Measurements from ENCODE around the gene GATD1. TPM values are rescaled to one million over a fixed set of nuclear protein-coding genes. Genes with fewer than 3 reads are reported as not detected.

The GATD1 gene
- total and polyA plus RNA-seq, 9 of the 15 experiments (the other 6 are each of a cell fraction or from before 2014, with no cell fraction given), result 2.8 to 144 (median 36.9) TPM

DNA sequence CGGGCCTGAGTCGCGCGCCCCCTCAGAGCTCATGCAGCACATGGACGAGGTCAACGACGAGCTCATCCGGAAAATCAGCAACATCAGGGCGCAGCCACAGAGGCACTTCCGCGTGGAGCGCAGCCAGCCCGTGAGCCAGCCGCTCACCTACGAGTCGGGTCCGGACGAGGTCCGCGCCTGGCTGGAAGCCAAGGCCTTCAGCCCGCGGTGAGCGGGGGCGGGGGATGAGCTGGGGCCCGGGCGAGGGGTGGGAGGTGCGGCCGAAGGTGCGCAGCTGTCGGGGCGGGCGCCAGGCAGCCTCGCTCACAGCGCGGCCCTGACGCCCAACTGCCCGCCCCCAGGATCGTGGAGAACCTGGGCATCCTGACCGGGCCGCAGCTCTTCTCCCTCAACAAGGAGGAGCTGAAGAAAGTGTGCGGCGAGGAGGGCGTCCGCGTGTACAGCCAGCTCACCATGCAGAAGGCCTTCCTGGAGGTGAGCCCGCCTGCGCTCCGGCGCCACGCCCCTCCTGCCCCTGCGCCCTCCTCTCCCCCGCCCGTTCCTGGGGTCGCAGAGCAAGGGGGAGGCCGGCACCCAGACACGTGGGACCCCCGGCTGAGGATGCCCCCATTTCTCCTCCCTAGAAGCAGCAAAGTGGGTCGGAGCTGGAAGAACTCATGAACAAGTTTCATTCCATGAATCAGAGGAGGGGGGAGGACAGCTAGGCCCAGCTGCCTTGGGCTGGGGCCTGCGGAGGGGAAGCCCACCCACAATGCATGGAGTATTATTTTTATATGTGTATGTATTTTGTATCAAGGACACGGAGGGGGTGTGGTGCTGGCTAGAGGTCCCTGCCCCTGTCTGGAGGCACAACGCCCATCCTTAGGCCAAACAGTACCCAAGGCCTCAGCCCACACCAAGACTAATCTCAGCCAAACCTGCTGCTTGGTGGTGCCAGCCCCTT lies 50.7 kb downstream of the GATD1 start (continued):
- 0 out of 2 replicates have a peak, but pooled peaks have one; percentile 50 for TF ChIP-seq CBX1 (IDR thresholded peaks at IDR 0.05; ENCODE audit: low read depth)
- 0 out of 2 replicates have a peak, but pooled peaks have one; percentile 26 for TF ChIP-seq ZNF584 (CRISPR knock-in tag; IDR thresholded peaks at IDR 0.05; ENCODE audit: low read depth)
- TF ChIP-seq, protein P1, sequence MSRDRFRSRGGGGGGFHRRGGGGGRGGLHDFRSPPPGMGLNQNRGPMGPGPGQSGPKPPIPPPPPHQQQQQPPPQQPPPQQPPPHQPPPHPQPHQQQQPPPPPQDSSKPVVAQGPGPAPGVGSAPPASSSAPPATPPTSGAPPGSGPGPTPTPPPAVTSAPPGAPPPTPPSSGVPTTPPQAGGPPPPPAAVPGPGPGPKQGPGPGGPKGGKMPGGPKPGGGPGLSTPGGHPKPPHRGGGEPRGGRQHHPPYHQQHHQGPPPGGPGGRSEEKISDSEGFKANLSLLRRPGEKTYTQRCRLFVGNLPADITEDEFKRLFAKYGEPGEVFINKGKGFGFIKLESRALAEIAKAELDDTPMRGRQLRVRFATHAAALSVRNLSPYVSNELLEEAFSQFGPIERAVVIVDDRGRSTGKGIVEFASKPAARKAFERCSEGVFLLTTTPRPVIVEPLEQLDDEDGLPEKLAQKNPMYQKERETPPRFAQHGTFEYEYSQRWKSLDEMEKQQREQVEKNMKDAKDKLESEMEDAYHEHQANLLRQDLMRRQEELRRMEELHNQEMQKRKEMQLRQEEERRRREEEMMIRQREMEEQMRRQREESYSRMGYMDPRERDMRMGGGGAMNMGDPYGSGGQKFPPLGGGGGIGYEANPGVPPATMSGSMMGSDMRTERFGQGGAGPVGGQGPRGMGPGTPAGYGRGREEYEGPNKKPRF (IDR thresholded peaks at IDR 0.05; ENCODE audit: low read depth, low read length), result no peak
- TF ChIP-seq, protein P2, sequence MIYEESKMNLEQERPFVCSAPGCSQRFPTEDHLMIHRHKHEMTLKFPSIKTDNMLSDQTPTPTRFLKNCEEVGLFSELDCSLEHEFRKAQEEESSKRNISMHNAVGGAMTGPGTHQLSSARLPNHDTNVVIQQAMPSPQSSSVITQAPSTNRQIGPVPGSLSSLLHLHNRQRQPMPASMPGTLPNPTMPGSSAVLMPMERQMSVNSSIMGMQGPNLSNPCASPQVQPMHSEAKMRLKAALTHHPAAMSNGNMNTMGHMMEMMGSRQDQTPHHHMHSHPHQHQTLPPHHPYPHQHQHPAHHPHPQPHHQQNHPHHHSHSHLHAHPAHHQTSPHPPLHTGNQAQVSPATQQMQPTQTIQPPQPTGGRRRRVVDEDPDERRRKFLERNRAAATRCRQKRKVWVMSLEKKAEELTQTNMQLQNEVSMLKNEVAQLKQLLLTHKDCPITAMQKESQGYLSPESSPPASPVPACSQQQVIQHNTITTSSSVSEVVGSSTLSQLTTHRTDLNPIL (CRISPR knock-in tag; IDR thresholded peaks at IDR 0.05), result no peak
- no peak for TF ChIP-seq MTF1 (CRISPR knock-in tag; IDR thresholded peaks at IDR 0.05; ENCODE audit: borderline replicate concordance)
- TF ChIP-seq ZNF561 (CRISPR knock-in tag; conservative IDR thresholded peaks at IDR 0.05), result no peak
- TF ChIP-seq ZZZ3 (IDR thresholded peaks at IDR 0.05), result no peak
- no peak for TF ChIP-seq ZNF121 (CRISPR knock-in tag; conservative IDR thresholded peaks at IDR 0.05)
- no peak for TF ChIP-seq ATF7 (IDR thresholded peaks at IDR 0.05)
- no peak for TF ChIP-seq HDAC6 (IDR thresholded peaks at IDR 0.05; ENCODE audit: low read depth, low read length)
- no peak for TF ChIP-seq KAT8 (IDR thresholded peaks at IDR 0.05; ENCODE audit: low read depth)
- TF ChIP-seq KDM4B (IDR thresholded peaks at IDR 0.05; ENCODE audit: borderline replicate concordance in 2 of 2, low read depth in 1 of 2), result no peak; a peak in 1 of 4 replicates
- TF ChIP-seq SIX5 (IDR thresholded peaks at IDR 0.05; ENCODE audit: borderline replicate concordance in 1 of 2, insufficient read depth in 1 of 2, low read depth in 1 of 2, low read length in 2 of 2), result no peak
- no peak for TF ChIP-seq PTBP1 (IDR thresholded peaks at IDR 0.05; ENCODE audit: low read depth, low read length)

Measured in K562 (cell line).